AG09309 (cell line): ENCODE measurements around the gene CDK5RAP2.

Experiments used
- DNase-seq: peaks from one replicate; pipeline ENCODE4 v3.0.0-alpha.2; 2010; ENCODE audit warnings: low read depth
- H3K4me3 ChIP-seq: 2 replicates; pipeline ENCODE4 v1.5.1; 2011; ENCODE audit warnings: mild to moderate bottlenecking, low read depth, low read length, moderate library complexity; ENCODE audit not compliant: control insufficient read depth
- TF ChIP-seq, protein P1 (sequence below): IDR thresholded peaks from 2 replicates; pipeline ENCODE4 v1.5.1; 2011; ENCODE audit warnings: mild to moderate bottlenecking, low read depth, low read length, inconsistent platforms; ENCODE audit not compliant: insufficient read depth, control insufficient read depth; ENCODE audit errors: missing control alignments

Gene CDK5RAP2

DNA sequence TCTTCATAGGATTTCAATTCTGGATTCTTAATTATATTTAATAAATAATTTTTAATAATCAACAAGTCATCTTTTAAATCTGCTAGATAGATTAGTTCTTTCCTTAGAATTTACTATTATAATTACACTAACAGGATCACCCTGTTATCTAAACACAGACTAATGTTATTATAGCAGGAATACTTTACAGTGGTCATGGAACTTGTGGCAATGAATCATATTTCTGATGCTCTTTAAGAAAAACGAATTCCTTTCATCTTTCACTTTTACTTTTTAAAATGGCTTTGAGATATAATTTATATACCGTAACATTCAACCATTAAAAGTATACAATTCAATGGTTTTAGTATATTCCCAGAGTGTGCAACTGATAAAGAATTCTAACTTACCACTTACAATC lies 29.7 kb upstream of the CDK5RAP2 start:
- H3K4me3 ChIP-seq, result no peak overlapping the region
- no peak for DNase-seq
- TF ChIP-seq, protein P1, sequence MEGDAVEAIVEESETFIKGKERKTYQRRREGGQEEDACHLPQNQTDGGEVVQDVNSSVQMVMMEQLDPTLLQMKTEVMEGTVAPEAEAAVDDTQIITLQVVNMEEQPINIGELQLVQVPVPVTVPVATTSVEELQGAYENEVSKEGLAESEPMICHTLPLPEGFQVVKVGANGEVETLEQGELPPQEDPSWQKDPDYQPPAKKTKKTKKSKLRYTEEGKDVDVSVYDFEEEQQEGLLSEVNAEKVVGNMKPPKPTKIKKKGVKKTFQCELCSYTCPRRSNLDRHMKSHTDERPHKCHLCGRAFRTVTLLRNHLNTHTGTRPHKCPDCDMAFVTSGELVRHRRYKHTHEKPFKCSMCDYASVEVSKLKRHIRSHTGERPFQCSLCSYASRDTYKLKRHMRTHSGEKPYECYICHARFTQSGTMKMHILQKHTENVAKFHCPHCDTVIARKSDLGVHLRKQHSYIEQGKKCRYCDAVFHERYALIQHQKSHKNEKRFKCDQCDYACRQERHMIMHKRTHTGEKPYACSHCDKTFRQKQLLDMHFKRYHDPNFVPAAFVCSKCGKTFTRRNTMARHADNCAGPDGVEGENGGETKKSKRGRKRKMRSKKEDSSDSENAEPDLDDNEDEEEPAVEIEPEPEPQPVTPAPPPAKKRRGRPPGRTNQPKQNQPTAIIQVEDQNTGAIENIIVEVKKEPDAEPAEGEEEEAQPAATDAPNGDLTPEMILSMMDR, result no peak

- no peak for DNase-seq
- TF ChIP-seq, protein P1, result no peak
Observed at GRCh38 chr9:120608421-120608820, 28.5 kb upstream of the CDK5RAP2 start.

DNA sequence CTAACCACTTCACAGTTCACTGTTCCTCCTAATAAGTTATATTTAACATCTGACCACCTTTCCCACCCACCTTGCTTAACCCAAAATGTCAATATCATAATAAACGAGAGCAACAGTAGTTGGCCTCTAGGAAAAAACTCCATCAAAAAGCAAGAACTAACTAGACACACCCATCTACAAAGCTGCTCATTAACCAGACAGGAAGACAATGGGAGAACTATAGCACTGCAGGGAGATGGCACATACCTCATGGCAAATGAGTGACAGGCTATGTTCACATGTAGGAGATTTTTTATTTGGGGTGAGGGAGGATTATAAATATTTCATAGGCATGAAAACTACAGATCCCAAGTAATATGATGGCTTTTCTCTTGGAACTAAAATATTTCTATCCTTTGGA lies 23.6 kb upstream of the CDK5RAP2 start:
- no peak overlapping the region for H3K4me3 ChIP-seq
- DNase-seq, result no peak
- TF ChIP-seq, protein P1, result no peak

More at GRCh38 chr9:120608421-120608820, 28.5 kb upstream of the CDK5RAP2 start:
- no peak overlapping the region for H3K4me3 ChIP-seq

DNA sequence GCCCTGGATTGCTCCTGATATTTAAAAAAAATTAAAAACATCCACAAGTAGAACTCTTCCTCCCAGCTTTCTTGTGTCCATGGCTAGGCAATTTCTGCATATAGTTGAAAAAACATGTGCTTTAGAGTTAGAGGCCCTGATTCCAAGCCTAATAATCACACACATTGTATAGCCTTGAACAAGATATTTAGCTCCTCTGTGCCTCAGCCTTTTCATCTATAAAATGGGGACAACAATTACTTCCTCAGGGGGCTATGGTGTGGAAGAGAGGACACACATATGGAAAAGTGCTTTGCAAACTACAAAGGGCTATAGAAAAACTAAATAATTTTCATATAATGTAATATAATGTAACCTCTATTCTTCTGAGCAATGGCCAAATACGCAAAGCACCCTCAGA lies 23.0 kb upstream of the CDK5RAP2 start:
- no peak for DNase-seq
- no peak overlapping the region for H3K4me3 ChIP-seq
- TF ChIP-seq, protein P1, result no peak

DNA sequence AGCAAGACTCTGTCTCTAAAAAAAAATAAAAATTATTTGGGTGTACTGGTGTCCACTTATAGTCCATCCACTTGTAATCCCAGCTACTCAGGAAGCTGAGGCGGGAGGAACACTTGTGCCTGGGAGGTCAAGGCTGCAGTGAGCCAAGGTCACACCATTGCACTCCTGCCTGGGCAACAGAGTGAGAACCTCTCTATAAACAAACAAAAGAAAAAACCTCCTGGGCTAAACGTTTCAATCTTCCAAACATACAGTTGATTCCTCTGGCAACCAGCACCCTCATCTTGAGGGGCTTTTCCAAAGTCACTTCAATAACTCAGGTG lies 13.9 kb upstream of the CDK5RAP2 start:
- no peak for DNase-seq
- no peak overlapping the region for H3K4me3 ChIP-seq
- TF ChIP-seq, protein P1, result no peak

DNA sequence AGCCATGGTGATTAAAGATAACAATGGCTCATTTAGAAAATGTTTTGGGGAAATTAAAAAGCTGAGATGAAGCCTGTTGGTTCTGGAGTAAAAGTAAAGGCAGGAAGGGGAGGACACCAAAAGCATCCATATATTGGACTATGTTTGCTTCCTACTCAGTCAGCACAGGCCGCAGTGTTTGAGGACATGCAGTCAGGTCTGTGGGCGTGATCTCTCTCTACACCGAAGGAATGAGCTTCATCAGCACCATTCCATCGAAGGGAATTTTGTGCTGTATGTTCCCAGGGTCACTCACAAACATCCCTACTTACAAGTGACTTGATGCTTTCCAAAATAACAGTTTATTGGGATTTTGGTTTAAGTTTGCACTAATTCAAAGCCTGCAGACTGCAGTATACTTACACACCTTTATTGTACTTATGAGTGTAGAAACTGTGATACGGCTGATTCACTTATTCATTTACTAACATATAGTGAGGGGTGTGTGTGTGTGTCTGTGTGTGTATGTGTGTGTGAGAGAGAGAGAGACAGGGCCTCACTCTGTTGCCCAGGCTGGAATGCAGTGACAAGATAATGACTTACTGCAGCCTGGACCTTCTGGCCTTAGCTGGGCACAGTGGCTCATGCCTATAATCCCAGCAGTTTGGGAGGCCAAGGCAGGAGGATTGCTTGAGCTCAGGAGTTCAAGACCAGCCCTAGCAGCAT lies 13.4 kb upstream of the CDK5RAP2 start:
- no peak for DNase-seq
- H3K4me3 ChIP-seq, result no peak overlapping the region
- TF ChIP-seq, protein P1, result no peak
